Panc1 (cell line): ENCODE results near the gene MAGOH. TPM values are rescaled to one million over a fixed set of nuclear protein-coding genes. Genes with fewer than 3 reads are reported as not detected.

Experiments
- ATAC-seq: fragments of 200-7000 bp; cut with Tn5 transposase; 2 replicates; pipeline ENCODE4 v1.9.1; 2020; ENCODE audit warnings: mild to moderate bottlenecking, moderate library complexity
- BruUV-seq: library from RNA; stranded (reverse); fragments of 400-500 nt; replicated peaks from 2 replicates; lab custom pipeline; 2021; lab: Mats Ljungman, UMichigan
- CTCF ChIA-PET: fragments of 300-600 bp; sonication (Branson Sonifier 250); formaldehyde crosslinking; loops from one replicate; lab custom pipeline; 2022; ENCODE audit warnings: antibody characterized with exemption; lab: Charles Lee
- POLR2A ChIA-PET: fragments of 300-600 bp; sonication (Branson Sonifier 250); formaldehyde crosslinking; loops from one replicate; lab custom pipeline; 2022; ENCODE audit warnings: antibody characterized with exemption; lab: Charles Lee
- DNase-seq: peaks from one replicate; pipeline ENCODE4 v3.0.0-alpha.2; 2010; ENCODE audit warnings: low read depth, low spot score
- H3K27ac ChIP-seq: 2 replicates; pipeline ENCODE4 v1.5.1; 2011; ENCODE audit warnings: mild to moderate bottlenecking, low read length, inconsistent platforms
- H3K27me3 ChIP-seq: fragments of 200-500 bp; sonication (Bioruptor generic); 2 replicates; pipeline ENCODE4 v1.6.0; 2014; ENCODE audit warnings: low read length, inconsistent platforms; ENCODE audit not compliant: control insufficient read depth, insufficient read depth
- H3K36me3 ChIP-seq: fragments of 200-500 bp; sonication (Bioruptor generic); 2 replicates; pipeline ENCODE4 v1.5.1; 2014; ENCODE audit warnings: inconsistent platforms, mild to moderate bottlenecking, low read length, moderate library complexity; ENCODE audit not compliant: control insufficient read depth, insufficient read depth
- H3K4me1 ChIP-seq: 2 replicates; pipeline ENCODE4 v1.5.1; 2011; ENCODE audit warnings: inconsistent platforms, mild to moderate bottlenecking, low read length, moderate library complexity; ENCODE audit not compliant: control insufficient read depth, insufficient read depth
- H3K4me3 ChIP-seq, 2 experiments: 2 replicates each; pipeline ENCODE4 v1.5.1; 2011 to 2012; ENCODE audit warnings: low read depth in 2 of 2, low read length in 2 of 2, mild to moderate bottlenecking in 2 of 2, inconsistent platforms in 1 of 2, moderate library complexity in 1 of 2
- H3K9me3 ChIP-seq: fragments of 200-500 bp; sonication (Bioruptor generic); 2 replicates; pipeline ENCODE4 v1.5.1; 2014; ENCODE audit warnings: low read depth, mild to moderate bottlenecking, inconsistent platforms, low read length, moderate library complexity; ENCODE audit not compliant: control insufficient read depth, insufficient read depth
- POLR2AphosphoS5 ChIP-seq: IDR thresholded peaks from 2 replicates; pipeline ENCODE4 v1.6.1; 2012; ENCODE audit warnings: mild to moderate bottlenecking, low read depth, low read length, moderate library complexity
- SIN3A ChIP-seq: IDR thresholded peaks from 2 replicates; pipeline ENCODE4 v1.6.1; 2012; ENCODE audit warnings: low read depth, mild to moderate bottlenecking, low read length, moderate library complexity, borderline replicate concordance; ENCODE audit not compliant: insufficient read depth
- TCF7L2 ChIP-seq: IDR thresholded peaks from 2 replicates; pipeline ENCODE4 v1.6.1; 2011; ENCODE audit warnings: mild to moderate bottlenecking, low read depth, low read length, inconsistent platforms
- in situ Hi-C: cut with HindIII; loops from 2 replicates; pipeline ENCODE4 v1.10.0; 2016; ENCODE audit warnings: low sequenced_read_pairs, low pct_unique_long_range_greater_than_20kb
- intact Hi-C: fragments of 100-400 bp; cut with micrococcal nuclease; formaldehyde crosslinking; loops from one replicate; pipeline ENCODE4 v1.10.0; 2022; ENCODE audit not compliant: unreplicated experiment
- total RNA-seq: library from RNA; stranded (reverse); gene quantifications from one replicate; pipeline ENCODE4 v1.2.1, GENCODE V29; 2021; ENCODE audit not compliant: unreplicated experiment
- TF ChIP-seq, protein P1 (sequence below): fragments of 450-650 bp; IDR thresholded peaks from 2 replicates; pipeline ENCODE4 v1.5.1; 2017; ENCODE audit warnings: mild to moderate bottlenecking
- TF ChIP-seq, protein P2 (sequence below), 2 experiments: IDR thresholded peaks; 2 replicates each; pipeline ENCODE4 v1.6.1; 2011 to 2012; ENCODE audit warnings: low read depth in 2 of 2, control low read depth in 1 of 2, low read length in 1 of 2, mild to moderate bottlenecking in 1 of 2, moderate library complexity in 1 of 2; ENCODE audit not compliant: insufficient read depth in 1 of 2

MAGOH gene
- total RNA-seq, 1 experiment from 2014 or later: 63.8 TPM

DNA sequence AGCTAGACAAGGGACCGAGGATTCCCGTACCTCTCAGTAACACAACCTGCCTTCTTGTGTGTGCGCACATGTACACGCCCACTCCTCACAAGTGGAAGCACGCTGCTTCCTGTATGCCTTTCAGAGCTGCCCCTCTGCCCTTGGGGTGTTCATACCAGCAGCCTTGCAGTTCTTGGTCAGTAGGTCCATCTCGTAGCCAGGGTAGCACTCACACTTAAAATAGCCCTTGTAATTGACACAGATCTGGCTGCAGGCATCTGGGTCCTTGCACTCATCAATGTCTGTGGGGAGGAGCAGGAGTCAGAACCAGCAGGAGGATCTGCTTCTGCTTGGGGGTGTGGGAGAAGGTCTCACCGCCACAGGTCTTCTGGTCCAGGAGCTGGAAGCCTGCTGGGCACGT, 32.6 kb upstream of the MAGOH start:
- intact Hi-C loops: no loop called here
- H3K36me3 ChIP-seq: no peaks in the 10 kb centered on the region

DNA sequence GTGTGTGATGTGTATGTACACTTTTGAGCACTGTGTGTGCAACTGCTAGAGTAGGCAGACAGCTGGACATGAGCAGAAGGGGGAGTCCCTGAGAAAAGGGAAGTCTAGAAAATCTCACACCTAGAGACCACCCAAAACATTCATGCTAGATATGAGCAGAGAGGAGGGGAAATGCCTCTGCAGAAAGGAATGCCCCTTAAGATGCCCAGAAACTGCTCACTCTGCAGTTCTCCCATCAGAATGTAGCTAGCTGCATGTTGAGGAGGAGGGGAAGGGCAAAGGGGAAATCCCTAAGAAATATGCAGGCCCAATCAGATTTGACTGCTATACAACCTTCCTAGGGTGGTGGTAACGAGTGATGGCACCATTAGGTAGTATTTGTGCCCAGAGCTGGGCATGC, 31.8 kb upstream of the MAGOH start:
- Histone ChIP-seq H3K4me1 (no peaks in the 10 kb centered on the region), H3K36me3 (no peaks in the 10 kb centered on the region), H3K27ac (no peak overlapping the region), H3K9me3 (no peaks in the 10 kb centered on the region), H3K27me3 (no peaks in the 10 kb centered on the region), H3K4me3 (no peak overlapping the region)
- intact Hi-C loops (no loop called here), in situ Hi-C loops (no loop called here)
- ATAC-seq: no peak
- TF ChIP-seq TCF7L2: no peak
- TF ChIP-seq POLR2AphosphoS5: no peak
- TF ChIP-seq, protein P1, sequence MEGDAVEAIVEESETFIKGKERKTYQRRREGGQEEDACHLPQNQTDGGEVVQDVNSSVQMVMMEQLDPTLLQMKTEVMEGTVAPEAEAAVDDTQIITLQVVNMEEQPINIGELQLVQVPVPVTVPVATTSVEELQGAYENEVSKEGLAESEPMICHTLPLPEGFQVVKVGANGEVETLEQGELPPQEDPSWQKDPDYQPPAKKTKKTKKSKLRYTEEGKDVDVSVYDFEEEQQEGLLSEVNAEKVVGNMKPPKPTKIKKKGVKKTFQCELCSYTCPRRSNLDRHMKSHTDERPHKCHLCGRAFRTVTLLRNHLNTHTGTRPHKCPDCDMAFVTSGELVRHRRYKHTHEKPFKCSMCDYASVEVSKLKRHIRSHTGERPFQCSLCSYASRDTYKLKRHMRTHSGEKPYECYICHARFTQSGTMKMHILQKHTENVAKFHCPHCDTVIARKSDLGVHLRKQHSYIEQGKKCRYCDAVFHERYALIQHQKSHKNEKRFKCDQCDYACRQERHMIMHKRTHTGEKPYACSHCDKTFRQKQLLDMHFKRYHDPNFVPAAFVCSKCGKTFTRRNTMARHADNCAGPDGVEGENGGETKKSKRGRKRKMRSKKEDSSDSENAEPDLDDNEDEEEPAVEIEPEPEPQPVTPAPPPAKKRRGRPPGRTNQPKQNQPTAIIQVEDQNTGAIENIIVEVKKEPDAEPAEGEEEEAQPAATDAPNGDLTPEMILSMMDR: no peak
- ChIA-PET POLR2A (no interaction called here), CTCF (no interaction called here)
- DNase-seq: no peak
- no TSS peak for BruUV-seq

More for the DNA sequence above, 32.6 kb upstream of the MAGOH start:
- ATAC-seq: no peak
- Histone ChIP-seq H3K9me3 (no peaks in the 10 kb centered on the region), H3K4me3 (no peak overlapping the region), H3K4me1 (no peaks in the 10 kb centered on the region), H3K27ac (no peak overlapping the region), H3K27me3 (no peaks in the 10 kb centered on the region)
- no peak for DNase-seq
- ChIA-PET POLR2A (no interaction called here), CTCF (no interaction called here)
- no TSS peak for BruUV-seq
- in situ Hi-C loops: no loop called here
- no peak for TF ChIP-seq POLR2AphosphoS5
- TF ChIP-seq SIN3A: no peak
- TF ChIP-seq, protein P1: no peak
- TF ChIP-seq TCF7L2: no peak
- TF ChIP-seq, protein P2, sequence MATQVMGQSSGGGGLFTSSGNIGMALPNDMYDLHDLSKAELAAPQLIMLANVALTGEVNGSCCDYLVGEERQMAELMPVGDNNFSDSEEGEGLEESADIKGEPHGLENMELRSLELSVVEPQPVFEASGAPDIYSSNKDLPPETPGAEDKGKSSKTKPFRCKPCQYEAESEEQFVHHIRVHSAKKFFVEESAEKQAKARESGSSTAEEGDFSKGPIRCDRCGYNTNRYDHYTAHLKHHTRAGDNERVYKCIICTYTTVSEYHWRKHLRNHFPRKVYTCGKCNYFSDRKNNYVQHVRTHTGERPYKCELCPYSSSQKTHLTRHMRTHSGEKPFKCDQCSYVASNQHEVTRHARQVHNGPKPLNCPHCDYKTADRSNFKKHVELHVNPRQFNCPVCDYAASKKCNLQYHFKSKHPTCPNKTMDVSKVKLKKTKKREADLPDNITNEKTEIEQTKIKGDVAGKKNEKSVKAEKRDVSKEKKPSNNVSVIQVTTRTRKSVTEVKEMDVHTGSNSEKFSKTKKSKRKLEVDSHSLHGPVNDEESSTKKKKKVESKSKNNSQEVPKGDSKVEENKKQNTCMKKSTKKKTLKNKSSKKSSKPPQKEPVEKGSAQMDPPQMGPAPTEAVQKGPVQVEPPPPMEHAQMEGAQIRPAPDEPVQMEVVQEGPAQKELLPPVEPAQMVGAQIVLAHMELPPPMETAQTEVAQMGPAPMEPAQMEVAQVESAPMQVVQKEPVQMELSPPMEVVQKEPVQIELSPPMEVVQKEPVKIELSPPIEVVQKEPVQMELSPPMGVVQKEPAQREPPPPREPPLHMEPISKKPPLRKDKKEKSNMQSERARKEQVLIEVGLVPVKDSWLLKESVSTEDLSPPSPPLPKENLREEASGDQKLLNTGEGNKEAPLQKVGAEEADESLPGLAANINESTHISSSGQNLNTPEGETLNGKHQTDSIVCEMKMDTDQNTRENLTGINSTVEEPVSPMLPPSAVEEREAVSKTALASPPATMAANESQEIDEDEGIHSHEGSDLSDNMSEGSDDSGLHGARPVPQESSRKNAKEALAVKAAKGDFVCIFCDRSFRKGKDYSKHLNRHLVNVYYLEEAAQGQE (IDR thresholded peaks at IDR 0.05; ENCODE audit: insufficient read depth in 1 of 2, low read depth in 2 of 2, low read length in 1 of 2): no peak
